ENCODE data around the gene PFDN1.

GRCh38 chr5:140243706-140244250 is 59.1 kb downstream of the PFDN1 start:
- TF ChIP-seq CTCF (IDR thresholded peaks at IDR 0.05; ENCODE audit: poor library complexity, severe bottlenecking) = no peak
- TF ChIP-seq EZH2 (IDR thresholded peaks at IDR 0.05; ENCODE audit: borderline replicate concordance, insufficient read depth, low read length, poor library complexity, severe bottlenecking) = no peak
- no peak for TF ChIP-seq TAF1 (IDR thresholded peaks at IDR 0.05; ENCODE audit: low read depth)
